HEK293 (cell line): ENCODE measurements around the gene PDZD2.

Experiments
- BCL11A ChIP-seq: fragments of 450-650 bp; formaldehyde crosslinking; IDR thresholded peaks from 2 replicates; pipeline ENCODE4 v1.5.1; 2016; ENCODE audit warnings: low read depth, missing biosample characterization, missing genetic modification characterization
- REPIN1 ChIP-seq: fragments of 450-650 bp; formaldehyde crosslinking; IDR thresholded peaks from 2 replicates; pipeline ENCODE4 v1.5.1; 2017; ENCODE audit warnings: missing biosample characterization, missing genetic modification characterization, low read depth
- ZBTB1 ChIP-seq: fragments of 450-650 bp; formaldehyde crosslinking; IDR thresholded peaks from 2 replicates; pipeline ENCODE4 v1.5.1; 2016; ENCODE audit warnings: missing biosample characterization, missing genetic modification characterization
- ZNF10 ChIP-seq: fragments of 450-650 bp; formaldehyde crosslinking; IDR thresholded peaks from 2 replicates; pipeline ENCODE4 v1.5.1; 2017; ENCODE audit warnings: missing biosample characterization, missing genetic modification characterization
- ZNF121 ChIP-seq: fragments of 450-650 bp; formaldehyde crosslinking; IDR thresholded peaks from 2 replicates; pipeline ENCODE4 v1.5.1; 2016; ENCODE audit warnings: missing biosample characterization, missing genetic modification characterization
- ZNF560 ChIP-seq: fragments of 450-650 bp; formaldehyde crosslinking; IDR thresholded peaks from 2 replicates; pipeline ENCODE4 v1.5.1; 2017; ENCODE audit warnings: missing biosample characterization, missing genetic modification characterization, borderline replicate concordance
- ZNF658 ChIP-seq: fragments of 450-650 bp; formaldehyde crosslinking; IDR thresholded peaks from 2 replicates; pipeline ENCODE4; 2016; ENCODE audit warnings: missing biosample characterization, missing genetic modification characterization
- TF ChIP-seq, protein P1 (sequence below): fragments of 450-650 bp; formaldehyde crosslinking; IDR thresholded peaks from 2 replicates; pipeline ENCODE4 v1.5.1; 2016; ENCODE audit warnings: missing biosample characterization, missing genetic modification characterization

DNA sequence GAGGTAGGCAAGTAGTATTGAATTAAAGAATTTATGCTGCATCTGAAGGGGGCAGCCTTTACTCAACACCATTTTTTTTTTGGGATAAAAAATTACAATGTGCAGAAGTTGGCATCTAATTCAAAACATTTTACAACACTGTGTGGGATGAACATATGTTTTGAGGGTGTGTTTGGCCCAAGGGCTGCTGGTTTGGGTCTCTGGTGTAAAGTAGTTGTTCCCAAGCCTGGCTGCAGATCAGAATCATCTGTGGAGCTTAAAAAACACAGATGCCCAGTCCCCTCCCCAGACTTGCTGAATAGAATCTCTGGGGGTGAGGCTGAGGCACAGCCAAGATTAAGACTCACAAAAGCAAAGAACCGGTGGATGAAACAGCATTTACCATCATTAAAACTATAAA lies 33.0 kb upstream of the PDZD2 start:
- TF ChIP-seq ZNF121 (tag by site-specific recombination): no peak
- TF ChIP-seq, protein P1, sequence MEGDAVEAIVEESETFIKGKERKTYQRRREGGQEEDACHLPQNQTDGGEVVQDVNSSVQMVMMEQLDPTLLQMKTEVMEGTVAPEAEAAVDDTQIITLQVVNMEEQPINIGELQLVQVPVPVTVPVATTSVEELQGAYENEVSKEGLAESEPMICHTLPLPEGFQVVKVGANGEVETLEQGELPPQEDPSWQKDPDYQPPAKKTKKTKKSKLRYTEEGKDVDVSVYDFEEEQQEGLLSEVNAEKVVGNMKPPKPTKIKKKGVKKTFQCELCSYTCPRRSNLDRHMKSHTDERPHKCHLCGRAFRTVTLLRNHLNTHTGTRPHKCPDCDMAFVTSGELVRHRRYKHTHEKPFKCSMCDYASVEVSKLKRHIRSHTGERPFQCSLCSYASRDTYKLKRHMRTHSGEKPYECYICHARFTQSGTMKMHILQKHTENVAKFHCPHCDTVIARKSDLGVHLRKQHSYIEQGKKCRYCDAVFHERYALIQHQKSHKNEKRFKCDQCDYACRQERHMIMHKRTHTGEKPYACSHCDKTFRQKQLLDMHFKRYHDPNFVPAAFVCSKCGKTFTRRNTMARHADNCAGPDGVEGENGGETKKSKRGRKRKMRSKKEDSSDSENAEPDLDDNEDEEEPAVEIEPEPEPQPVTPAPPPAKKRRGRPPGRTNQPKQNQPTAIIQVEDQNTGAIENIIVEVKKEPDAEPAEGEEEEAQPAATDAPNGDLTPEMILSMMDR (tag by site-specific recombination): no peak
- no peak for TF ChIP-seq ZNF10
- no peak for TF ChIP-seq ZNF560 (tag by site-specific recombination)
- TF ChIP-seq ZBTB1 (tag by site-specific recombination): no peak
- no peak for TF ChIP-seq BCL11A (tag by site-specific recombination)
- TF ChIP-seq ZNF658 (tag by site-specific recombination): no peak
- TF ChIP-seq REPIN1 (tag by site-specific recombination): no peak
